Neural progenitor cell (in vitro differentiated cells): ENCODE measurements around the gene NHLRC3.

Experiments used
- CTCF ChIP-seq: fragments of 200-600 bp; sonication (generic); IDR thresholded peaks from 2 replicates; pipeline ENCODE4 v1.5.1; 2017; ENCODE audit warnings: antibody characterized with exemption, mild to moderate bottlenecking
- EZH2 ChIP-seq: fragments of 200-600 bp; sonication (generic); IDR thresholded peaks from 2 replicates; pipeline ENCODE4 v1.6.1; 2017; ENCODE audit warnings: antibody characterized with exemption, mild to moderate bottlenecking, moderate library complexity
- EZH2phosphoT487 ChIP-seq: fragments of 200-600 bp; sonication (generic); IDR thresholded peaks from 2 replicates; pipeline ENCODE4 v1.6.1; 2017; ENCODE audit warnings: antibody characterized with exemption

DNA sequence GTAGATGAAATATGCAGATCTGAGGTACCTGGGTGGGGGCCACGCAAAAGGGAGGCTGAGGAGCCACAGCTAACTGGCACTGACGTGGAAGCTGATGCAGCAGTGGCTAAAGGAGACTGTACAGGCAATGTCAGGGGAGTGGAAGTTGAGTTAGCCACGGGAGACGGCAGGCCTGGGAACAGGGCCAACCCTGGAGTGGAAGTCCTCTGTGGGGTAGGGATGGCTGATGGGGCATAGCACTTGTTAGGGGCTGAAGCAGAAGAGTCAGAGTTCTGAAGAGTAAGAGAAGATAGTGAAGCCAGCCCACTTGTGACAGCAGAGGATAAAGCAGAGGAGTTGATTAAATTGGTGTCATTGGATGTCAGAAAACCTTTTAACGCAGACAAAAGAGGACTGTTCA is 24.8 kb upstream of the NHLRC3 start:
- TF ChIP-seq CTCF (no peak), EZH2 (no peak), EZH2phosphoT487 (no peak)
